Activated T-helper 17 cell treated with anti-CD3 and anti-CD28 coated beads, Interleukin-2, amount 50 U/mL, for 72 hours (primary cell): ENCODE results near the gene BCAM. TPM values are rescaled to one million over a fixed set of nuclear protein-coding genes. Genes with fewer than 3 reads are reported as not detected.
A peak's percentile ranks its signal among the peaks of the same experiment; 100 is the strongest.
"Not testable (repeated sequence)": the region's sequence is repeated elsewhere in the genome, so short reads cannot be mapped to it uniquely, and the experiment has no call there.

Experiments used
- ATAC-seq: fragments of 150-1000 bp; cut with Tn5 transposase; replicated peaks from 2 replicates; pipeline ENCODE4 v1.10.0; 2021; ENCODE audit warnings: mild to moderate bottlenecking, moderate library complexity
- H3K27ac Mint-ChIP-seq: one replicate; pipeline ENCODE4 v1.8.0; 2022; ENCODE audit warnings: mixed read lengths
- H3K27me3 Mint-ChIP-seq: one replicate; pipeline ENCODE4 v1.8.0; 2022; ENCODE audit warnings: mixed read lengths
- H3K36me3 Mint-ChIP-seq: one replicate; pipeline ENCODE4 v1.8.0; 2022; ENCODE audit warnings: low read depth, mild to moderate bottlenecking, mixed read lengths
- H3K4me1 Mint-ChIP-seq: one replicate; pipeline ENCODE4 v1.8.0; 2022; ENCODE audit warnings: mixed read lengths
- H3K4me3 Mint-ChIP-seq: one replicate; pipeline ENCODE4 v1.8.0; 2022; ENCODE audit warnings: mild to moderate bottlenecking, mixed read lengths
- H3K9me3 Mint-ChIP-seq: one replicate; pipeline ENCODE4 v1.8.0; 2022; ENCODE audit warnings: mixed read lengths
- total RNA-seq, 2 donors: library from RNA; stranded (reverse); gene quantifications; one replicate each; pipeline ENCODE4 v1.2.3, GENCODE V29; 2022

Gene BCAM
- total RNA-seq, 2 donors from 2014 or later, result not detected

- no peaks in the 10 kb centered on the region for H3K4me1 Mint-ChIP-seq
- no peaks in the 10 kb centered on the region for H3K9me3 Mint-ChIP-seq
- no peak overlapping the region for H3K4me3 Mint-ChIP-seq
- H3K36me3 Mint-ChIP-seq, result no peaks in the 10 kb centered on the region
- no peak overlapping the region for H3K27ac Mint-ChIP-seq
- ATAC-seq, result no peak
- H3K27me3 Mint-ChIP-seq, result peaks cover 6% of the 10 kb centered on the region
These were observed 10.4 kb downstream of the BCAM start for GRCh38 chr19:44819246-44819832.

GRCh38 chr19:44820648-44821609, 12.0 kb downstream of the BCAM start:
- Mint-ChIP-seq H3K9me3 (no peaks in the 10 kb centered on the region), H3K27ac (no peak overlapping the region), H3K27me3 (peaks cover 6% of the 10 kb centered on the region), H3K4me1 (no peaks in the 10 kb centered on the region), H3K36me3 (no peaks in the 10 kb centered on the region), H3K4me3 (no peak overlapping the region)
- ATAC-seq, result no peak

GRCh38 chr19:44822177-44822576, 13.3 kb downstream of the BCAM start:
- no peaks in the 10 kb centered on the region for H3K4me1 Mint-ChIP-seq
- ATAC-seq, result no peak
- H3K27ac Mint-ChIP-seq, result no peak overlapping the region
- H3K36me3 Mint-ChIP-seq, result no peaks in the 10 kb centered on the region
- H3K4me3 Mint-ChIP-seq, result no peak overlapping the region
- H3K9me3 Mint-ChIP-seq, result no peaks in the 10 kb centered on the region
- H3K27me3 Mint-ChIP-seq, result peaks cover 8% of the 10 kb centered on the region

GRCh38 chr19:44822670-44823372, 13.9 kb downstream of the BCAM start:
- Mint-ChIP-seq H3K27me3 (peaks cover 10% of the 10 kb centered on the region), H3K27ac (no peak overlapping the region), H3K9me3 (no peaks in the 10 kb centered on the region), H3K4me3 (no peak overlapping the region), H3K36me3 (no peaks in the 10 kb centered on the region), H3K4me1 (no peaks in the 10 kb centered on the region)
- no peak for ATAC-seq

DNA sequence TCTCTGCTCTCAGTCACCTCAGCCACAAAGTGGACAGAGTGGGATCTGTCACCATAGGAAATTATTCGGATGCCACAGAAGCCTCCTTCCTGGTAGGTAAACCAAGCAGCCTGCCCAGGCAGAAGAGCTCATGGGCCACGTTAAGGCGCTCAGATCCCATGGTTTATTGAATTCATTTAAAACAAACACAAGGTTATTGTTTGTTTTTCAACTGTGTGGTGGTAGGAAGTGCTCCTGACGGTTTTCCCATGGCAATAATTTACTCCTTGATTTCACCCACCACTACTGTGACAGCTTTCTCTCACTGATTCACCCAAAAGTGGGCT, 14.4 kb downstream of the BCAM start:
- H3K27ac Mint-ChIP-seq, result no peak overlapping the region
- no peaks in the 10 kb centered on the region for H3K9me3 Mint-ChIP-seq
- no peaks in the 10 kb centered on the region for H3K4me1 Mint-ChIP-seq
- no peaks in the 10 kb centered on the region for H3K36me3 Mint-ChIP-seq
- H3K4me3 Mint-ChIP-seq, result no peak overlapping the region
- ATAC-seq, result no peak
- peaks cover 10% of the 10 kb centered on the region for H3K27me3 Mint-ChIP-seq

- Mint-ChIP-seq H3K27me3 (peaks cover 10% of the 10 kb centered on the region), H3K4me1 (no peaks in the 10 kb centered on the region), H3K9me3 (no peaks in the 10 kb centered on the region), H3K27ac (no peak overlapping the region), H3K36me3 (no peaks in the 10 kb centered on the region), H3K4me3 (no peak overlapping the region)
- no peak for ATAC-seq
These were observed 15.9 kb downstream of the BCAM start for GRCh38 chr19:44824761-44825160.

GRCh38 chr19:44832875-44833274, 24.0 kb downstream of the BCAM start:
- not testable (repeated sequence) for H3K27me3 Mint-ChIP-seq, H3K27ac Mint-ChIP-seq, H3K36me3 Mint-ChIP-seq, H3K4me1 Mint-ChIP-seq, ATAC-seq, H3K4me3 Mint-ChIP-seq, H3K9me3 Mint-ChIP-seq

GRCh38 chr19:44834399-44834798, 25.5 kb downstream of the BCAM start:
- not testable (repeated sequence) for H3K9me3 Mint-ChIP-seq, H3K4me3 Mint-ChIP-seq, H3K27ac Mint-ChIP-seq, H3K36me3 Mint-ChIP-seq, ATAC-seq, H3K4me1 Mint-ChIP-seq
- peaks cover 11% of the 10 kb centered on the region for H3K27me3 Mint-ChIP-seq

DNA sequence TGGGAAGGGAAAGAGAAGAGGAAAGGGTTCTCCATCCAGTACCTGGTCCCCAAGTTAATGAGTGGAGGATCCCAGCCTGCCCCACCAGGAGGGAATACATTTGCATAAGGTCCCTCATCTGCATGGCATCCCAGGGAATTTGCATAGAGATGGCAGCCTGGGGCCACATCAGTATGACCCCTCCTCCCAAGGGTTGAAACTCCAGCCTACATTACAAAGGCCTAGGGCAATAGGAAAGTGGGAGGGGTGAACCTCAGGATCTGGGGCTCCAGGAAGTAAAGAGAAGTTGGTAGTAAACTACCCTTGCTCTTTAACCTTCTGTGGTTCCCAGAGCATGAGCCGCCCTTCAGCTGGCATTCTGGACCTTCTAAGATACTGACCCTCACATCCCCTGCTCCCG, 30.4 kb downstream of the BCAM start:
- ATAC-seq, result no peak
- peaks cover 8% of the 10 kb centered on the region for H3K27me3 Mint-ChIP-seq
- no peak overlapping the region for H3K4me3 Mint-ChIP-seq
- H3K9me3 Mint-ChIP-seq, result no peaks in the 10 kb centered on the region
- H3K4me1 Mint-ChIP-seq, result no peaks in the 10 kb centered on the region
- H3K36me3 Mint-ChIP-seq, result no peaks in the 10 kb centered on the region
- no peak overlapping the region for H3K27ac Mint-ChIP-seq

GRCh38 chr19:44840811-44841210, 31.9 kb downstream of the BCAM start:
- no peak overlapping the region for H3K27ac Mint-ChIP-seq
- H3K27me3 Mint-ChIP-seq, result peaks cover 9% of the 10 kb centered on the region
- H3K4me3 Mint-ChIP-seq, result no peak overlapping the region
- no peak for ATAC-seq
- no peaks in the 10 kb centered on the region for H3K9me3 Mint-ChIP-seq
- H3K36me3 Mint-ChIP-seq, result no peaks in the 10 kb centered on the region
- peaks cover 11% of the 10 kb centered on the region for H3K4me1 Mint-ChIP-seq

- peaks cover 9% of the 10 kb centered on the region for H3K27me3 Mint-ChIP-seq
- no peaks in the 10 kb centered on the region for H3K36me3 Mint-ChIP-seq
- H3K4me3 Mint-ChIP-seq, result no peak overlapping the region
- no peaks in the 10 kb centered on the region for H3K9me3 Mint-ChIP-seq
- H3K4me1 Mint-ChIP-seq, result peaks cover 11% of the 10 kb centered on the region
- no peak for ATAC-seq
- H3K27ac Mint-ChIP-seq, result no peak overlapping the region
These were observed 32.3 kb downstream of the BCAM start for GRCh38 chr19:44841231-44841630.

- peak overlapping the region; percentile 77 for H3K4me3 Mint-ChIP-seq
- H3K27ac Mint-ChIP-seq, result peak overlapping the region; percentile 15
- ATAC-seq, result no peak
- H3K4me1 Mint-ChIP-seq, result peaks cover 11% of the 10 kb centered on the region
- no peaks in the 10 kb centered on the region for H3K36me3 Mint-ChIP-seq
- no peaks in the 10 kb centered on the region for H3K9me3 Mint-ChIP-seq
- H3K27me3 Mint-ChIP-seq, result peaks cover 12% of the 10 kb centered on the region
These were observed 36.3 kb downstream of the BCAM start for GRCh38 chr19:44845286-44845611.

DNA sequence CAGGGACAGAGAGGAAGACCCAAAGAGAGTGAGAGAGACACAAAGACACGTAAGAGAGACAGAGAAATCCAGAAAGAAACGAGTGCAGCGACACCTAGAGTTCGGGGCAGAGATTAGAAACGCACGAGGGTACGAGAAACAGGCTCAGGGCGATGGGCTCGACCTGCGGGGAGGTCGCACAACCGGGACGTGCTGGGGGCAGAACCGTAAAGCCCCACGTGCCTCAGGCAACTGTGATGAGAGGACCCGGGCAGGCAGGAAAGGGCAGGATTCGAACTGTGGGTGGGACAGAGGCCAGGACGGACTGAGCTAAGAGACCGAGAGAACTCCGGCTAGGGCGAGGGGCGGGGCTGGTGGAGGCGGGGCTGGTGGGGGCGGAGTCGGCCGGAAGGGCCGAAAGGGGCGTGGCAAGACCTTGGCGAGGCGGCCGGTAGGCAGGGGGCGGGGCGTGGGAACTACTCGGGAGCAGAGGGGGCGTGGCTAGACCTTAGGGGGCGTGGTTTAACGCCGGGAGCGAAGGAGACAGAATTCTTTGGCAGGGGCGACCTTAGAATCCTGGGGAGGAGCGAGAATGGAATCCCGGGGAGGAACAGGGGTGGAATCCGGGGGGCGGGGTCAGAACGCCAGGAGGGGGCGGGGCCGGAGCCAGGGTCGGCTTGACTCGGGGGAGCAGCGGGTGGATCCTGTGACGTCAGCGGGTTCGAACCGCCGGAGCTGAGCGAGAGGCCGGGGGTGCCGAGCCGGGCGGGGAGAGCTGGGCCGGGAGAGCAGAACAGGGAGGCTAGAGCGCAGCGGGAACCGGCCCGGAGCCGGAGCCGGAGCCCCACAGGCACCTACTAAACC, 36.9 kb downstream of the BCAM start, which contains the start of gene NECTIN2:
TSS of gene NECTIN2 (plus strand) at position 686 of the 843 bp plus-strand sequence. CDS start 229 bp downstream, outside the sequence.
- Mint-ChIP-seq H3K9me3 (no peaks in the 10 kb centered on the region), H3K4me3 (peak within 1 kb of the TSS; percentile 77), H3K4me1 (peaks cover 11% of the 10 kb centered on the region), H3K27ac (peak within 1 kb of the TSS; percentile 28), H3K27me3 (peaks cover 12% of the 10 kb centered on the region), H3K36me3 (no peaks in the 10 kb centered on the region)
- ATAC-seq, result peak; percentile 71

DNA sequence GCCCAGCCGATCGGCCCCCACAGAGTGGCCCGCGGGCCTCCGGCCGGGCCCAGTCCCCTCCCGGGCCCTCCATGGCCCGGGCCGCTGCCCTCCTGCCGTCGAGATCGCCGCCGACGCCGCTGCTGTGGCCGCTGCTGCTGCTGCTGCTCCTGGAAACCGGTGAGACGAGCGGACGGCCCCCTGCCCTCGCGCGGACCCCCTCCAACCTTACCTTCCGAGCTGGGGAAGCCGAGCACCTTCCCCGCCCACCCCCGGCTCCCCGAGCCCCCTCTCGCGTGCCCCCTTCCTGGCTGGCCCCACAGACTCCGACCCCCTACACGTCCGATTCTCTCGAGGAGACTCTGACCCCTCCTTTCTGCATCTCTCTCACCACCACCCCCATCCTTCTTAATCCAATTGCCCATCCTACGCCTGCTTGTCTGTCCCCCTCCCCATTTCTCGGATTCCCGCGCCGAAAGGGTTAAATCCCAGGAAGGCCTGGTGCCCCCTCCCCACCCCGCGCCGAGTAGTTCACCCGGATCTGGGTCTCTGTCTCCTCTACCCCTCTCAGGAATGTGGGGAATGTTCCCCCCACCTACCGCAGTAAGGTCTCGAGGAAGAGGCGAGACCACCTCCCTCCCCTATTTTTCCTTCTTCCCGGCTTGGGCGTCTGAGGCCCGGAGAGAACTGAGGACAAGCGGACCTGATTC, 37.7 kb downstream of the BCAM start:
- H3K9me3 Mint-ChIP-seq, result no peaks in the 10 kb centered on the region
- H3K4me3 Mint-ChIP-seq, result peak overlapping the region; percentile 77
- H3K36me3 Mint-ChIP-seq, result no peaks in the 10 kb centered on the region
- ATAC-seq, result no peak
- peaks cover 11% of the 10 kb centered on the region for H3K4me1 Mint-ChIP-seq
- H3K27ac Mint-ChIP-seq, result peak overlapping the region; percentile 28
- H3K27me3 Mint-ChIP-seq, result peaks cover 12% of the 10 kb centered on the region
